Fibroblast of lung (primary cell): ENCODE data around the gene GRM8. TPM values are rescaled to one million over a fixed set of nuclear protein-coding genes. Genes with fewer than 3 reads are reported as not detected.
"Not testable (repeated sequence)": the region's sequence is repeated elsewhere in the genome, so short reads cannot be mapped to it uniquely, and the experiment has no call there.

Experiments used
- DNase-seq, 2 donors: peaks; one replicate each; pipeline versions ENCODE4 v3.0.0 to v3.0.0-alpha.2; 2010; ENCODE audit warnings: low read depth in 2 of 2
- H2AFZ ChIP-seq: 2 replicates; pipeline ENCODE4 v1.5.1; 2012; ENCODE audit warnings: low read length, control low read depth, inconsistent platforms
- H3K27ac ChIP-seq: 2 replicates; pipeline ENCODE4 v1.5.1; 2011; ENCODE audit warnings: low read length, control low read depth; ENCODE audit not compliant: insufficient read depth
- H3K27me3 ChIP-seq: 2 replicates; pipeline ENCODE4 v1.5.1; 2011; ENCODE audit warnings: mild to moderate bottlenecking, low read length; ENCODE audit not compliant: control insufficient read depth, insufficient read depth
- H3K36me3 ChIP-seq: 2 replicates; pipeline ENCODE4 v1.5.1; 2011; ENCODE audit warnings: low read length; ENCODE audit not compliant: control insufficient read depth, insufficient read depth
- H3K4me1 ChIP-seq: 2 replicates; pipeline ENCODE4 v1.5.1; 2011; ENCODE audit warnings: low read length; ENCODE audit not compliant: control insufficient read depth, insufficient read depth; ENCODE audit errors: extremely low read depth
- H3K4me2 ChIP-seq: 2 replicates; pipeline ENCODE4 v1.5.1; 2011; ENCODE audit warnings: low read length, control low read depth; ENCODE audit not compliant: insufficient read depth; ENCODE audit errors: extremely low read depth
- H3K4me3 ChIP-seq, 4 experiments: fragments of 200-600 bp in 1 of 4; sonication (generic) in 1 of 4; replicated peaks in 1 of 4; 2 replicates each; pipeline ENCODE4 v1.5.1; 2011 to 2016; ENCODE audit warnings: low read length in 4 of 4, low read depth in 3 of 4, mild to moderate bottlenecking in 3 of 4, control low read depth in 2 of 4, inconsistent platforms in 1 of 4, mixed read lengths in 1 of 4; ENCODE audit not compliant: insufficient read depth in 1 of 4; ENCODE audit errors: control extremely low read depth in 1 of 4
- H3K79me2 ChIP-seq: 2 replicates; pipeline ENCODE4 v1.5.1; 2012; ENCODE audit warnings: mild to moderate bottlenecking, low read length, inconsistent platforms; ENCODE audit not compliant: control insufficient read depth, insufficient read depth
- H3K9ac ChIP-seq: 2 replicates; pipeline ENCODE4 v1.5.1; 2011; ENCODE audit warnings: mild to moderate bottlenecking, low read length, control low read depth; ENCODE audit not compliant: insufficient read depth
- H3K9me3 ChIP-seq: 2 replicates; pipeline ENCODE4 v1.5.1; 2012; ENCODE audit warnings: low read depth, low read length; ENCODE audit not compliant: control insufficient read depth, insufficient read depth
- H4K20me1 ChIP-seq: 2 replicates; pipeline ENCODE4 v1.5.1; 2011; ENCODE audit warnings: low read length; ENCODE audit not compliant: control insufficient read depth, insufficient read depth; ENCODE audit errors: extremely low read depth
- EZH2 ChIP-seq: IDR thresholded peaks from 2 replicates; pipeline ENCODE4 v1.5.1; 2012; ENCODE audit warnings: low read length, control low read depth, mild to moderate bottlenecking; ENCODE audit errors: missing control alignments
- polyA plus RNA-seq, 2 donors: library from polyadenylated mRNA; depleted of rRNA in 1 of 2; stranded (reverse) in 1 of 2; unstranded in 1 of 2; fragments of >200 nt; gene quantifications; 2 replicates each; pipeline ENCODE4 v1.2.1, GENCODE V29; 2011 to 2012; ENCODE audit warnings: missing spikeins in 1 of 2
- total RNA-seq: library from RNA; depleted of rRNA; stranded (reverse); fragments of >200 nt; gene quantifications from 2 replicates; pipeline ENCODE4 v1.2.1, GENCODE V29; 2014
- TF ChIP-seq, protein P1 (sequence below), 2 donors: IDR thresholded peaks in 1 of 2; conservative IDR thresholded peaks in 1 of 2; 1 replicate in 1 of 2; 2 replicates in 1 of 2; pipeline ENCODE4 v1.5.1; 2011 to 2012; ENCODE audit warnings: low read length in 2 of 2, control low read depth in 1 of 2, inconsistent platforms in 1 of 2, low read depth in 1 of 2, mild to moderate bottlenecking in 1 of 2

Gene GRM8
- total and polyA plus RNA-seq, 2 donors (not counting 1 experiment from before 2014, with no cell fraction given): not detected

DNA sequence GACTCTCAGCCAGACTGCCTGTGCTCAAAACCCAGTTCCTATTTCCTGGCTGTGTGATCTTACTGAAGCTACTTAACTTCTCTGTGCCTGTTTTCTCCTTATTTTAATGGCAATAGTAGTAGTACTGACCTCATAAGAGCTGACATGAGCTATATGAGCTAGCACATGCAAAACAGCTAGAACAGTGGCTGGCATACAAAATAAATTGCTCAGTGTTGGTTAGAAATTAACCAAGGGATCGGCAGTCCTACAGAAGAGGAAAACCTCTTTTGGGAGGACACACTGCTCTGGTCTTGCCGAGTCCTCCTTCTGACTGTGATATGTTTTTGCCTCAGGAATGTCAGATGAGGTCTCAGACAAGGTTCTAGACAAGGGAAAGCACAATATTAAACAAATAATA, 322.6 kb downstream of the GRM8 start:
- H3K27ac ChIP-seq: no peak overlapping the region
- no peaks in the 10 kb centered on the region for H4K20me1 ChIP-seq
- H3K36me3 ChIP-seq: no peaks in the 10 kb centered on the region
- H3K4me3 ChIP-seq: no peak overlapping the region
- DNase-seq: no peak
- H3K27me3 ChIP-seq: no peaks in the 10 kb centered on the region
- TF ChIP-seq EZH2: no peak
- TF ChIP-seq, protein P1, sequence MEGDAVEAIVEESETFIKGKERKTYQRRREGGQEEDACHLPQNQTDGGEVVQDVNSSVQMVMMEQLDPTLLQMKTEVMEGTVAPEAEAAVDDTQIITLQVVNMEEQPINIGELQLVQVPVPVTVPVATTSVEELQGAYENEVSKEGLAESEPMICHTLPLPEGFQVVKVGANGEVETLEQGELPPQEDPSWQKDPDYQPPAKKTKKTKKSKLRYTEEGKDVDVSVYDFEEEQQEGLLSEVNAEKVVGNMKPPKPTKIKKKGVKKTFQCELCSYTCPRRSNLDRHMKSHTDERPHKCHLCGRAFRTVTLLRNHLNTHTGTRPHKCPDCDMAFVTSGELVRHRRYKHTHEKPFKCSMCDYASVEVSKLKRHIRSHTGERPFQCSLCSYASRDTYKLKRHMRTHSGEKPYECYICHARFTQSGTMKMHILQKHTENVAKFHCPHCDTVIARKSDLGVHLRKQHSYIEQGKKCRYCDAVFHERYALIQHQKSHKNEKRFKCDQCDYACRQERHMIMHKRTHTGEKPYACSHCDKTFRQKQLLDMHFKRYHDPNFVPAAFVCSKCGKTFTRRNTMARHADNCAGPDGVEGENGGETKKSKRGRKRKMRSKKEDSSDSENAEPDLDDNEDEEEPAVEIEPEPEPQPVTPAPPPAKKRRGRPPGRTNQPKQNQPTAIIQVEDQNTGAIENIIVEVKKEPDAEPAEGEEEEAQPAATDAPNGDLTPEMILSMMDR (conservative IDR thresholded peaks at IDR 0.05 in 1 of 2, IDR thresholded peaks at IDR 0.05 in 1 of 2; ENCODE audit: low read depth in 1 of 2, low read length in 2 of 2): no peak
- H3K4me2 ChIP-seq: no peak overlapping the region
- no peaks in the 10 kb centered on the region for H3K79me2 ChIP-seq
- H3K9ac ChIP-seq: no peak overlapping the region
- no peak overlapping the region for H2AFZ ChIP-seq
- no peaks in the 10 kb centered on the region for H3K9me3 ChIP-seq
- H3K4me1 ChIP-seq: no peaks in the 10 kb centered on the region

GRCh38 chr7:126924477-126924876, 328.3 kb downstream of the GRM8 start:
- H3K4me2 ChIP-seq: no peak overlapping the region
- TF ChIP-seq, protein P1 (conservative IDR thresholded peaks at IDR 0.05 in 1 of 2, IDR thresholded peaks at IDR 0.05 in 1 of 2; ENCODE audit: low read depth in 1 of 2, low read length in 2 of 2): no peak
- no peak for TF ChIP-seq EZH2

DNA sequence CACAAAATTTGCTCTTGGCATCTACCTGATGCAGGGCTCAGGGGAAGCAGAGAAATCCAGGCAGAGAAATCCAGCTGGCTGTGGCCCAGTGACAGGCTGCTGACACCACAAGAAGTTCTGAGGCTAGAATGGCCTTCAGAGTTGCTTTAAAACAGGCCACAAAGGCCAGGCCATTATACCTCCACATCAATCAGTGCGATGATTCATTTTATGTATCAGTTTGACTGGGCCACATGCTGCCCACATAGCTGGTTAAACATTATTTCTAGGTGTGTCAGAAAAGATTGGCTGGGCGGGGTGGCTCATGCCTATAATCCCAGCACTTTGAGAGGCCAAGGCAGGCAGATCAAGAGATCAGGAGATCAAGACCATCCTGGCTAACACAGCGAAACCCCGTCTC, 341.1 kb downstream of the GRM8 start:
- not testable (repeated sequence) for H3K27ac ChIP-seq, H3K79me2 ChIP-seq, H3K4me1 ChIP-seq, H3K4me3 ChIP-seq, H3K9me3 ChIP-seq, H2AFZ ChIP-seq, H3K9ac ChIP-seq, DNase-seq, H3K4me2 ChIP-seq, H4K20me1 ChIP-seq, H3K36me3 ChIP-seq, H3K27me3 ChIP-seq

More at GRCh38 chr7:126924477-126924876, 328.3 kb downstream of the GRM8 start:
- no peak overlapping the region for H3K9ac ChIP-seq
- H3K36me3 ChIP-seq: no peaks in the 10 kb centered on the region
- no peak for DNase-seq
- H3K4me3 ChIP-seq: no peak overlapping the region
- H3K9me3 ChIP-seq: no peaks in the 10 kb centered on the region
- H4K20me1 ChIP-seq: no peaks in the 10 kb centered on the region
- no peak overlapping the region for H3K27ac ChIP-seq
- no peak overlapping the region for H2AFZ ChIP-seq
- no peaks in the 10 kb centered on the region for H3K27me3 ChIP-seq
- no peaks in the 10 kb centered on the region for H3K4me1 ChIP-seq
- no peaks in the 10 kb centered on the region for H3K79me2 ChIP-seq

DNA sequence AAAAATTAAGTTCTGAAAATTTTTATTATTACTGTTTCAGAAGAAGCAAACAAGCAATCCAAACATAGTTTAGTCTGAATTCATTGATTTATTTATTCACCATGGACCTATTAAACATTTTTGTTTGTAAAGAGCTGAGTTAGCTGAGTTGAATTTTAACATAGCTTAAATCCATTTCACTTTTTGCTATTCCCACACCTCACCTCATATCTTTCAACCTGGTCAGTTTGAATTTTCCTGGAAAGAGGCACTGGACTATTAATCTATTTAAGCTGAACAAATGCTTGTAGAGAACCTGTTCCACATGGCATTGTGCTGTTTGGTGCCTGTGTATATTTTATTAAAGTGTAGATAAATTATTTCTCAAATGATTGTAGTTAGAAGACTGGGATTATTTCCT, 344.2 kb downstream of the GRM8 start:
- H3K4me3 ChIP-seq, H3K27ac ChIP-seq, H4K20me1 ChIP-seq, H3K9me3 ChIP-seq, H3K27me3 ChIP-seq, H2AFZ ChIP-seq, H3K36me3 ChIP-seq, DNase-seq, H3K4me2 ChIP-seq, H3K9ac ChIP-seq, H3K79me2 ChIP-seq, H3K4me1 ChIP-seq: not testable (repeated sequence)

DNA sequence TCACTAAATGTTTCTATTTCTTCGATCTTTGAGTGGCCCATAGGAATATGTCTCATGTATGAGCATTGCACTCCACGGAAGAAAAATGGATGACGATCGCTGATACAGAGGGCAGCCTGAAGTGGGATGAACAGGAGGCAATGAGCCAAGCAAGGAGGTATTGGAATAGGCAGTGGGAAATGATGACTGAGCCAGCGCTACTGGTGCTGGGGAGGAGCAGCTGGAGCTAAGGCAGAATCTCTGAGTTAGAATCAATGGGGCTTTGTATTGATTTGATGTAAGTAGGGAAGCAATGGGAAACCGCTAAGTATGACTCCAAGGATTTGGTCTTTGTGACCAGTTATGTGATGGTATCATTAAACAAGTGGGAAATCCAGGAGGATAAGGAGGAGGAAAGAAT, 345.1 kb downstream of the GRM8 start:
- H3K9ac ChIP-seq, H3K36me3 ChIP-seq, H3K4me2 ChIP-seq, H3K4me3 ChIP-seq, H3K4me1 ChIP-seq, H3K27ac ChIP-seq, DNase-seq, H2AFZ ChIP-seq, H3K27me3 ChIP-seq, H3K9me3 ChIP-seq, H3K79me2 ChIP-seq, H4K20me1 ChIP-seq: not testable (repeated sequence)
